ENCODE results near the gene ADAMTSL1. TPM values are rescaled to one million over a fixed set of nuclear protein-coding genes. Genes with fewer than 3 reads are reported as not detected.

The ADAMTSL1 gene
- total and polyA plus RNA-seq, 2 of the 8 experiments (the other 6 are each of a cell fraction or from before 2014, with no cell fraction given) = 0.84 to 1.1 TPM

DNA sequence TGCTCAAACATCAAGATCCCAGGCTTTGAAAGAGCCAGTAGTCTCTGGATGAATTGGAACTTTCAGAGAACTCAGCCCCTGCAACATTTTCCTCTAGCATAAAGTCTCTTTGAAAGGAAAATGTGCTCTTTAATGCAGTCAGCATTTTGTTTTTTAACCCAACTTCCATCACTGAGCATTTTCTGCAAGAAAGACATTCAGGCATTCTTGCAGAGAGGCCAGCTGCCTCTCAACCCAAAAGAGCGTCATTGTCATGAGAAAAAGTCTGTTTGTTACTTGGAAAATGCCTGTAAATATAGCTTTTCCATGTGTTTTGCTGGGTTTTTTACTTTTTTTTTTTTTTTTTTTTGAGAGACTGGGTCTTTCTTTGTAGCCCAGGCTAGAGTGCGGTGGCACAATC, 225.0 kb downstream of the ADAMTSL1 start:
- Histone ChIP-seq H3K4me2 (ENCODE audit: insufficient read depth in 1 of 2, low read depth in 2 of 2, low read length in 2 of 2) (no peak overlapping the region), H3K4me3 (ENCODE audit: extremely low read depth in 1 of 4, insufficient read depth in 2 of 4, low read depth in 3 of 4, low read length in 4 of 4) (no peak overlapping the region), H3K23ac (ENCODE audit: insufficient read length) (no peak overlapping the region), H4K91ac (replicated peaks; ENCODE audit: insufficient read length, low read length) (no peak overlapping the region), H3K79me1 (ENCODE audit: low read depth, low read length) (no peaks in the 10 kb centered on the region), H3K36me3 (ENCODE audit: control insufficient read depth in 2 of 4, insufficient read depth in 4 of 4, low read length in 3 of 4) (no peaks in the 10 kb centered on the region), H4K8ac (ENCODE audit: extremely low read depth, insufficient read depth, low read length) (no peak overlapping the region), H2BK20ac (ENCODE audit: low read length) (no peak overlapping the region), H3K9me3 (ENCODE audit: insufficient read depth in 2 of 2, low read depth in 1 of 2, low read length in 1 of 2) (peaks cover 14 to 25% of the 10 kb centered on the region in 2 experiments), H2BK15ac (ENCODE audit: low read length) (no peak overlapping the region), H3K4ac (replicated peaks; ENCODE audit: insufficient read length, low read depth, low read length) (no peak overlapping the region), H3K14ac (ENCODE audit: insufficient read length) (no peak overlapping the region), H3K27me3 (replicated peaks in 1 of 4; ENCODE audit: control insufficient read depth in 3 of 4, extremely low read depth in 1 of 4, insufficient read depth in 3 of 4, low read length in 3 of 4) (no peaks in the 10 kb centered on the region), H4K20me1 (replicated peaks in 1 of 2; ENCODE audit: control insufficient read depth in 1 of 2, insufficient read depth in 2 of 2, low read length in 2 of 2) (no peaks in the 10 kb centered on the region), H2BK120ac (replicated peaks; ENCODE audit: low read depth, low read length) (no peak overlapping the region), H3K79me2 (ENCODE audit: control insufficient read depth in 1 of 2, insufficient read depth in 2 of 2, low read length in 2 of 2) (no peaks in the 10 kb centered on the region), H3K23me2 (ENCODE audit: low read depth, low read length) (peaks cover 1% of the 10 kb centered on the region; the same call in 1 of the 2 replicates), H4K5ac (ENCODE audit: insufficient read length, low read depth, low read length) (no peak overlapping the region), H2BK5ac (ENCODE audit: low read depth, low read length) (no peak overlapping the region), H3K56ac (replicated peaks; ENCODE audit: insufficient read length, low read depth, low read length) (no peak overlapping the region), H2BK12ac (ENCODE audit: low read depth, low read length) (no peak overlapping the region), H3K9ac (replicated peaks in 1 of 4; ENCODE audit: extremely low read depth in 1 of 4, low read depth in 3 of 4, low read length in 3 of 4) (no peak overlapping the region), H2AK5ac (ENCODE audit: low read depth, low read length) (no peak overlapping the region), H3K27ac (ENCODE audit: low read depth, low read length) (no peak overlapping the region), H2AFZ (ENCODE audit: low read length) (no peak overlapping the region), H3K18ac (ENCODE audit: extremely low read depth, low read length) (no peak overlapping the region), H3K4me1 (replicated peaks in 1 of 4; ENCODE audit: control insufficient read depth in 3 of 4, insufficient read depth in 4 of 4, low read length in 3 of 4) (no peaks in the 10 kb centered on the region)
- whole genome bisulfite sequencing, 2 experiments (ENCODE audit: extremely low coverage in 1 of 2, insufficient coverage in 1 of 2, insufficient read length in 1 of 2, insufficient replicate concordance in 2 of 2, low coverage in 1 of 2, low lambda C conversion rate in 2 of 2, missing lambda C conversion rate in 1 of 2) = 78% methylated on average over 2 of the region's 2 CpGs; no CpG with 5 or more reads in 1 of the 2 experiments
- TF ChIP-seq CHD2 (IDR thresholded peaks at IDR 0.05; ENCODE audit: low read length) (no peak), YY1 (IDR thresholded peaks at IDR 0.05; ENCODE audit: low read depth, low read length) (no peak), CEBPB (IDR thresholded peaks at IDR 0.05; ENCODE audit: low read depth, low read length) (no peak), RNF2 (IDR thresholded peaks at IDR 0.05; ENCODE audit: borderline replicate concordance, low read depth, low read length, missing control alignments, poor library complexity, severe bottlenecking) (no peak), EZH2 (IDR thresholded peaks at IDR 0.05; ENCODE audit: low read depth, low read length, severe bottlenecking) (no peak), KDM1A (IDR thresholded peaks at IDR 0.05; ENCODE audit: borderline replicate concordance, low read length) (no peak), SP1 (IDR thresholded peaks at IDR 0.05; ENCODE audit: low read depth, low read length) (no peak), BCL11A (IDR thresholded peaks at IDR 0.05; ENCODE audit: low read depth in 2 of 2, low read length in 2 of 2) (no peak), BRCA1 (IDR thresholded peaks at IDR 0.05; ENCODE audit: low read depth, low read length) (no peak), JUND (IDR thresholded peaks at IDR 0.05; ENCODE audit: low read length) (no peak), SP2 (IDR thresholded peaks at IDR 0.05; ENCODE audit: low read length) (no peak), ASH2L (IDR thresholded peaks at IDR 0.05; ENCODE audit: low read length) (no peak), CHD1 (IDR thresholded peaks at IDR 0.05; ENCODE audit: low read depth, low read length) (no peak), TEAD4 (IDR thresholded peaks at IDR 0.05; ENCODE audit: low read depth, low read length) (no peak), CBX8 (IDR thresholded peaks at IDR 0.05; ENCODE audit: borderline replicate concordance, low read depth, low read length) (no peak)
- TF ChIP-seq, protein P1, sequence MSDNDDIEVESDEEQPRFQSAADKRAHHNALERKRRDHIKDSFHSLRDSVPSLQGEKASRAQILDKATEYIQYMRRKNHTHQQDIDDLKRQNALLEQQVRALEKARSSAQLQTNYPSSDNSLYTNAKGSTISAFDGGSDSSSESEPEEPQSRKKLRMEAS (IDR thresholded peaks at IDR 0.05) = no peak
- ChIA-PET POLR2A (ENCODE audit: partially characterized antibody) (no interaction called here), CTCF (ENCODE audit: partially characterized antibody) (interaction anchor here (0.6 kb wide), 1 partner anchor 37 kb away, joined by 3 read pairs; no protein-coding TSS in a partner anchor)
- DNase-seq (ENCODE audit: low read depth in 1 of 2, low spot score in 2 of 2) (no peak), FAIRE-seq (no peak)

Data from H1 (cell line).